Stomach (tissue), 4 donors: ENCODE data around the gene CNTNAP5.

Source experiments
- CTCF ChIP-seq, 7 experiments: fragments of 450-650 bp in 4 of 7; fragments of 200-600 bp in 3 of 7; sonication (generic) in 3 of 7; IDR thresholded peaks; one replicate each; pipeline ENCODE4 v1.5.1; 2016 to 2019; ENCODE audit warnings: antibody characterized with exemption in 7 of 7, control low read depth in 2 of 7, mild to moderate bottlenecking in 1 of 7
- POLR2AphosphoS5 ChIP-seq, 3 donors: sonication (generic); formaldehyde crosslinking; IDR thresholded peaks; one replicate each; pipeline ENCODE4 v1.6.1; 2016; ENCODE audit warnings: antibody characterized with exemption in 3 of 3

DNA sequence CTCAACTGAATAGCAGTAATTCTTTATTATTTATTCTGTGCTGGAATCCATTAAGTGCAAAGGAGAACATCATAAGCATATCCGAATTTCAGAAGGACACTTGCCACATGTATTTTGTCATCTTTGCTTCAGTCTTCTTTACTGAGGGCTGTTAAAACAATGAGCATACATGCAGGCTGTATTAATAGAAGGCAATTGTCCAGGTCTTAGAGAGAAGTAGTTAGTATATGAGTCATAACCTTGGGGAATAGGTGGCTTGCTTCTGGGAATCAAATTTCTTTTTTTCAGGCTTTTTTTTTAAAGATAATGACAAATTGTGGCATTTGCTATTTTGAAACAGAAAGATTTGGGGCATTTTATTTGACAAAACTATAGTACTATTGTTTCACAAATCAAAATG is 773.5 kb downstream of the CNTNAP5 start:
- TF ChIP-seq CTCF (IDR thresholded peaks at IDR 0.05) (no peak), POLR2AphosphoS5 (IDR thresholded peaks at IDR 0.05) (no peak)
